HG03060 (cell line): ENCODE data around the gene TMEM178B.

Experiments used
- ATAC-seq: cut with Tn5 transposase; IDR thresholded peaks from one replicate; pipeline ENCODE4 v1.9.1; 2021; ENCODE audit warnings: low read depth, moderate number of reproducible peaks; ENCODE audit not compliant: unreplicated experiment

The TMEM178B gene

GRCh38 chr7:141251957-141252356 is 178.1 kb downstream of the TMEM178B start:
- ATAC-seq, result no peak

DNA sequence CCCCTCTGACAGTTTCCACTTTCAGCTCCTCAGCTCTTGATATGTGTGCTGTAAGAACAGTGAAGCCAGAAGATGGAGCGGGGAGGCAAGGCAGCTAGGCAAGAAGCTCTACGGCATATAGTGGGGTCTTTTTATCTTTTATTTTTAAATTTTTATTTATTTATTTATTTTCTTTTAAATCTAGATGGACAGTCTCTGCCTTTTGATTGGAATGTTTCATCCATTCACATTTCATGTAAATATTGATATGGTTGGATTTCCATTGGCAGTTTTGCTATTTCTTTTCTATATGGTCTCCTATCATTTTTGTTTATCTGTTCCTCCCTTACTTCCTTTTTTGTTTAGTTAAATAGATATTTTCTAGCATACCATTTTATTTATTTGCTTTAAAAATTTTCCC is 183.7 kb downstream of the TMEM178B start:
- no peak for ATAC-seq

GRCh38 chr7:141258559-141258958 is 184.7 kb downstream of the TMEM178B start:
- ATAC-seq, result no peak

- ATAC-seq, result no peak
Observed at GRCh38 chr7:141262101-141263090, 188.5 kb downstream of the TMEM178B start.

GRCh38 chr7:141263508-141263907 is 189.6 kb downstream of the TMEM178B start:
- no peak for ATAC-seq

GRCh38 chr7:141263983-141264382 is 190.1 kb downstream of the TMEM178B start:
- ATAC-seq, result no peak

GRCh38 chr7:141264511-141264910 is 190.6 kb downstream of the TMEM178B start:
- no peak for ATAC-seq

- no peak for ATAC-seq
Observed at GRCh38 chr7:141265668-141266067, 191.8 kb downstream of the TMEM178B start.

- ATAC-seq, result no peak
Observed at GRCh38 chr7:141268614-141269013, 194.8 kb downstream of the TMEM178B start.

DNA sequence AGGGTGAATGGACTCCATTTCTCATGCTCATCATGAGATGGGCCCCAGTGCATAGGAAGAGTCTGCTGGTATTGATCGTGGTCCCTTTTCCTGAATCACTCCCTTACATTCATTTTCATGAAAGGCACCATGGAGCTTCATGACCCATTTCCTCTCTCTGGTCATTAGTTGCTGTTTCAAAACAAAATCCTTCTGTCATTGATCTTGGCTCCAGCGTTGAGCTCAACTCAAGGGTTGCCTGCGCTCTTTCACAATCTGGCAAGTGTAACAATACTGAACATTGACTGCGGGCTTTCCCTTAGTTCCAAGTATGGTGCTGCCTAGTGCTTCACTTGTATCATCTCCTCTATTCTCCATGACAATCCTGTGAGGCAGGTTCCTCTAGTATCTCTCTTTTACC is 197.6 kb downstream of the TMEM178B start:
- no peak for ATAC-seq

- no peak for ATAC-seq
Observed at GRCh38 chr7:141272417-141272816, 198.6 kb downstream of the TMEM178B start.

GRCh38 chr7:141275350-141275749 is 201.5 kb downstream of the TMEM178B start:
- no peak for ATAC-seq

GRCh38 chr7:141276031-141276430 is 202.2 kb downstream of the TMEM178B start:
- ATAC-seq, result no peak

- no peak for ATAC-seq
Observed at GRCh38 chr7:141280100-141280499, 206.2 kb downstream of the TMEM178B start.

- no peak for ATAC-seq
Observed at GRCh38 chr7:141281311-141281710, 207.4 kb downstream of the TMEM178B start.

DNA sequence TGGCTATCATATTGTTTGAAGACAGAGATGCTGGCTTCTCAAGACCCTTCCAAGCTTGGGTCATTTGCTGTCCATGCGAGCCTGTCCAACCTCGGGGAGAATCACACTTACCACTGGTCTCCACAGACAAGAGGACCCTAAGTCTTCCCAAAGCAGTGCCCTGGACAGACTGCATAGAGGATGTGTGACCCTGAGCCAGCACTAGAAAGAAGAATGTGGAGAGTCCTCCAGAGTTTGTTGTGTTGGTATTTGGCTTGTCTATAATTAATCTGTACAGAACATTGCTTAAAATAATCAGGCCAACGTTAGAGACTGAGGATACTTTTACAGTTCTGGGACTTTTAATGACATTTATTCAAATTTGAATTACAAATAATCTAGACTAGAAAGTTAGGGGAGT is 212.7 kb downstream of the TMEM178B start:
- ATAC-seq, result no peak

DNA sequence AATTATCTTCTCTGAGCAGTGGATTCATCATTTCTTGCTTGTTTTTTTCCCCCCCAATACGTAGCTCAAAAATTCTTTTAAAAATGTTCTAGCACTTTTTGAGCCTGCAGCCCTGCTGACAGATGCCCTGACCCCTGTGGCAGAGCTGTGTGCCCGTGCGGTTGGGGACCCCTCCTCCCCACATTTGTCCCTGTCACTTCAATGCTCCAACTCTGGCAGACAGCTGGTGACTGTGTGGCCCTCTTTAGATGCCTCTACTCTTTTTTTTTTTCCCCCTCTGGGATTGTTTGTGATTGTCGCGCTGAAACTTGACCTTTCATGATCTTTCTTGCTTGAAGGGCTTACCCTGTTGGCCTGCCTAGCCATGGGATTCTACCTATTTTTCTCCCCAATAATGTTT is 214.1 kb downstream of the TMEM178B start:
- ATAC-seq, result no peak

DNA sequence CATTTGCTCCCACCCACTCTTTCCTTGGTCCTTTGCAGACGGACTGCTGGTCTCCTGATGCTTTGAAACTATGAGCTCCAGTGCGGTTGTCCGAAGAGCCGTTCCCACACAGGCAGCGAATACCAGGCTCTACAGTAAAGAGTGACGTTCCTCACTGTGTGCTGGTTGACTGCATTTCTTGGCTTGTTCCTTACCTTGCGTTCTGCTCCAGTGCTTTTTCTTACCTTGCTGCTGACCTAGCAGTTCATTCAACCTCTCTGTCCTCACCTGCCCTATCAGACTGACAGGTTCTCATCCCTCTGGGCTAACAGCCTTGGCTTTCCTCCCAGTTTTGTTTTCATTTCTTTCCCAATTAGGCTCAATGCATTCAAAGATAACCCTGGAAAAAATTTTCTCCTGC is 214.8 kb downstream of the TMEM178B start:
- ATAC-seq, result no peak

DNA sequence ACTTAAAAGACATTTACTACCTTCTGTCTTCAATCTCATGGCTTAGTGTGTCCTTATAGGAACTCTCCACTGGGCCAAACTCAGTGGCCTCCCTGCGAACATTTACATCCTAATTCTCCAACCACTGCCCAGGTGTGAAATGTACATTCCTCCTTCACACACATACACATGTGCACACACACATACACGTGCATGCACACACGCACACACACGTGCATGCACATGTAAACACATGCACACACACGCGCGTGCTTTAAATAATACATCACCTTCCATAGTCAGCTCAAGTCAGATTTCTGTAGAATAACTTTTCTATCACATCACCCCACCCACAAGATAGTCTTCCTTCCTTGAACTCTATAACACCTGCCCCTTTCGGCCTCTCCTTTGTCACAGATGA is 216.5 kb downstream of the TMEM178B start:
- ATAC-seq, result no peak

DNA sequence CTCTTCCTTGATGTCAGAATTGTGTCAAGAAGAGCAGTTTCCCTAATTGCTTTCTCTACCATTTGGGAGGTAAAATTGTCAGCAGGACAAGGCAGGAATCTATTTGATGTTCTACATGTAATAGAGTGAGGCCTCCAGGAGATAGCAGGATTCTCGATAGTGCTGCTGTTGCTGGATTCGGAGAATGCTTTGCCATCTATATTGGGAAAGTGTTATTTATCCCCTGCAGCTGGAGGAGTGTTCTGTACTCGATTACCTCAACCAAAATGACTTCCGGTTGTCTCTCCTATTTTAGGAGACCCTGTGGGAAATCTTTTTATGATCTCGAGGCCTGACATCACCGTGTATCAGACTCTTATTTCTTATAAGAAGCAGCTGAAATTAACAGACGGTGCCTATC is 217.1 kb downstream of the TMEM178B start:
- no peak for ATAC-seq

DNA sequence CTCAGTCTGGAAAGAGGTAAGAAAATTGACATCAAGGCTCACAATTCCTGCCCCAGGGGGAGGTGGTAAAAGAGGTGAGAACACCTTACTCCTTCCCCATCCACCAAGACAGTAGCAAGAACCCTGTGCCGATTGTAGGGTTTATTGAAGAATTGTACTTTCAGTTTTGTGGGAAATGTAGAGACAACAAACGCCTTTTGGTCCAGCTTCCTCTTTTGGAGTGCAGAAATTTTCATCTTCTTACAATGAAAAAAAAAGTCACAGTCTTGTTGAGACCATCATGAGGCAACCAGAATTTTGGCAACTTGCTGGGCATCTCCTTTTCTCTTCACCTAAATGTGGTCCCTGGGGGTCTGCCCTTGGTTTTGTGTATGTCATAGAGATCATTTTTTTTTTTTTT is 217.7 kb downstream of the TMEM178B start:
- no peak for ATAC-seq

GRCh38 chr7:141294143-141294829 is 220.4 kb downstream of the TMEM178B start:
- no peak for ATAC-seq
